HG03575 (cell line): Measurements from ENCODE around the gene PROSER1.
A peak's percentile ranks its signal among the peaks of the same experiment; 100 is the strongest.
"Not testable (repeated sequence)": the region's sequence is repeated elsewhere in the genome, so short reads cannot be mapped to it uniquely, and the experiment has no call there.

Experiments
- ATAC-seq: cut with Tn5 transposase; IDR thresholded peaks from one replicate; pipeline ENCODE4 v1.9.1; 2021; ENCODE audit not compliant: unreplicated experiment, insufficient number of reproducible peaks, low FRiP score; ENCODE audit errors: extremely low read depth

PROSER1 gene

GRCh38 chr13:39037880-39038568 lies at the start of gene PROSER1, which contains the start of gene NHLRC3:
Gene PROSER1 (minus strand): TSS chr13:39038089. CDS start chr13:39037242, 847 bp downstream.
Gene NHLRC3 (plus strand): TSS chr13:39038456. CDS start chr13:39038640, 184 bp downstream.
- peak; percentile 37 for ATAC-seq

- not testable (repeated sequence) for ATAC-seq
Observed at GRCh38 chr13:39086251-39086945, 48.5 kb upstream of the PROSER1 start.

- ATAC-seq, result no peak
Observed at GRCh38 chr13:39073983-39074382, 36.1 kb upstream of the PROSER1 start.

GRCh38 chr13:39072842-39073241 lies 35.0 kb upstream of the PROSER1 start:
- no peak for ATAC-seq

GRCh38 chr13:39062004-39062403 lies 24.1 kb upstream of the PROSER1 start:
- ATAC-seq, result no peak

GRCh38 chr13:39058040-39058439 lies 20.2 kb upstream of the PROSER1 start:
- no peak for ATAC-seq

GRCh38 chr13:39056018-39056417 lies 18.1 kb upstream of the PROSER1 start:
- ATAC-seq, result no peak

- ATAC-seq, result no peak
Observed at GRCh38 chr13:39054112-39054511, 16.2 kb upstream of the PROSER1 start.

- ATAC-seq, result no peak
Observed at GRCh38 chr13:39052944-39053343, 15.1 kb upstream of the PROSER1 start.

- ATAC-seq, result no peak
Observed at GRCh38 chr13:39051157-39051556, 13.3 kb upstream of the PROSER1 start.

GRCh38 chr13:39049274-39049673 lies 11.4 kb upstream of the PROSER1 start:
- ATAC-seq, result no peak

- no peak for ATAC-seq
Observed at GRCh38 chr13:39048806-39049205, 10.9 kb upstream of the PROSER1 start.

- no peak for ATAC-seq
Observed at GRCh38 chr13:39047560-39047959, 9.7 kb upstream of the PROSER1 start.

GRCh38 chr13:39044536-39044935 lies 6.6 kb upstream of the PROSER1 start:
- ATAC-seq, result peak; percentile 65

- ATAC-seq, result no peak
Observed at GRCh38 chr13:39040206-39040605, 2.3 kb upstream of the PROSER1 start.

- no peak for ATAC-seq
Observed at GRCh38 chr13:39039041-39039440, 1.2 kb upstream of the PROSER1 start.

GRCh38 chr13:39038569-39039030 lies 711 bp upstream of the PROSER1 start:
- ATAC-seq, result peak; percentile 5

GRCh38 chr13:39037410-39037879 lies 444 bp downstream of the PROSER1 start:
- peak; percentile 2 for ATAC-seq

- ATAC-seq, result no peak
Observed at GRCh38 chr13:39036212-39036611, 1.7 kb downstream of the PROSER1 start.

GRCh38 chr13:39035799-39036198 lies 2.1 kb downstream of the PROSER1 start:
- ATAC-seq, result no peak
